GM12801 (cell line): ENCODE measurements around the gene BCL7A.

Experiments
- TF ChIP-seq, protein P1 (sequence below): IDR thresholded peaks from one replicate; pipeline ENCODE4 v1.5.1; 2011; ENCODE audit warnings: control low read depth; ENCODE audit not compliant: insufficient read length; ENCODE audit errors: extremely low read depth

BCL7A gene

GRCh38 chr12:122054842-122055520 is 33.3 kb downstream of the BCL7A start:
- TF ChIP-seq, protein P1, sequence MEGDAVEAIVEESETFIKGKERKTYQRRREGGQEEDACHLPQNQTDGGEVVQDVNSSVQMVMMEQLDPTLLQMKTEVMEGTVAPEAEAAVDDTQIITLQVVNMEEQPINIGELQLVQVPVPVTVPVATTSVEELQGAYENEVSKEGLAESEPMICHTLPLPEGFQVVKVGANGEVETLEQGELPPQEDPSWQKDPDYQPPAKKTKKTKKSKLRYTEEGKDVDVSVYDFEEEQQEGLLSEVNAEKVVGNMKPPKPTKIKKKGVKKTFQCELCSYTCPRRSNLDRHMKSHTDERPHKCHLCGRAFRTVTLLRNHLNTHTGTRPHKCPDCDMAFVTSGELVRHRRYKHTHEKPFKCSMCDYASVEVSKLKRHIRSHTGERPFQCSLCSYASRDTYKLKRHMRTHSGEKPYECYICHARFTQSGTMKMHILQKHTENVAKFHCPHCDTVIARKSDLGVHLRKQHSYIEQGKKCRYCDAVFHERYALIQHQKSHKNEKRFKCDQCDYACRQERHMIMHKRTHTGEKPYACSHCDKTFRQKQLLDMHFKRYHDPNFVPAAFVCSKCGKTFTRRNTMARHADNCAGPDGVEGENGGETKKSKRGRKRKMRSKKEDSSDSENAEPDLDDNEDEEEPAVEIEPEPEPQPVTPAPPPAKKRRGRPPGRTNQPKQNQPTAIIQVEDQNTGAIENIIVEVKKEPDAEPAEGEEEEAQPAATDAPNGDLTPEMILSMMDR: no peak

DNA sequence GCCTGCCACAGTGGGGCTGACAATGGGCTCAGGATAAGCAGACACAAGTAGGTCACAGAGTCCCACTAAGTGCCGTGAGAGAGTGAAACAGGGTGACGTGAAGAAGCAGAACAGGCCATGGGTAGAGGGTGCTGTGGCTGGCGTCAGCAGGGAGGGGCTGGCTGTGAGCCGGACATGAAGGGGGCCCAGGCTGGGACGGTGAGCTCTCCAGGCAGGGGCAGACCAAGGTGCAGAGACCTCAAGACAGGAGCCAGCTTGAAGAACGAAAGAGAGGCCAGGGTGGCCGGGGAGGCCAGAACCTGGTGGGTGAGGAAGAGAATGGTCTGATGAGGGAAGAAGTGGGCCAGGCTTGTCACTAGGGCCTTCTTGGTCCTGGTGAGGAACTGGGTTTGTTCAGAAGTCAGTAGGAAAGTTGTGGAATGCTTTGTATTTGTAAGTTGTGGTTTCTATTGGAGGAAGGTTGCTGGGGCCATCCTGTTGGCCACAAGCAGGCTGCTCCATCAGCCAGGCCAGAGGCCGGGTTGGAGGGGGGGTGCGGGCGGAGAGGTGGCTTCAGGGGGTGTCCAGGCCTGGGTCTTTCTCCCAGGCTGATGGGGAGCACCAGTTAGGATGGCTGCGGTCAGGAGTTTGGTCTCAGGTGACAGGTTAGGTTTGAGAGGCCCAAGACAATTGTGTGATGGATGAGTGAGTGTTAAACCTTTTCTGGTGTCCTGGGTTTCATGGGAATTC is 35.5 kb downstream of the BCL7A start:
- TF ChIP-seq, protein P1: no peak

GRCh38 chr12:122057769-122058168 is 36.1 kb downstream of the BCL7A start:
- TF ChIP-seq, protein P1: no peak

DNA sequence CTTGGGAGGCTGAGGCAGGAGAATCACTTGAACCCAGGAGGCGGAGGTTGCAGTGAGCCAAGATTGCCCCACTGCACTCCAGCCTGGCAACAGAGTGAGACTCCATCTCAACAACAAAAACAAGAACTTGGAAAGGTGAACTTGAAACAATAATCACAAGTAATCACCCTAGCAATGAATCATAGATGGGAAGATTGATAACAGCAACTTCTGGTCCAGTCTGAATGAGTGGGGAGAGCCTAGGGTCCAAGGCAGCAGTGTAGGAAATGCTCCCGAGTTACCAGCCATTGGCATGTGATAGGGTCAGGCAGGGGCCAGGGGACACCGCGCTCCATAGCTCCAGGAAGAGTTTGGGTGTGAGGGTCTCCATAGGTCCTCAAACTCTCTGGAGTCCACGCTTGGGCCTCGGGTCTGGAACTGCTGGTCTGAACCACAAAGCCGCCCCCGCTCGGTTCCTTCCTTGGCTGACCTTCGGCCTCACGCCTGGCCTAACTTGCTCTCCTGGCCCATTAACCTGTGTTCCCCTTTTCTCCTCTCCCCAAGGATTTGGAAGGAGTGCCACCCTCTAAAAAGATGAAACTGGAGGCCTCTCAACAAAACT is 37.0 kb downstream of the BCL7A start:
- TF ChIP-seq, protein P1: no peak

DNA sequence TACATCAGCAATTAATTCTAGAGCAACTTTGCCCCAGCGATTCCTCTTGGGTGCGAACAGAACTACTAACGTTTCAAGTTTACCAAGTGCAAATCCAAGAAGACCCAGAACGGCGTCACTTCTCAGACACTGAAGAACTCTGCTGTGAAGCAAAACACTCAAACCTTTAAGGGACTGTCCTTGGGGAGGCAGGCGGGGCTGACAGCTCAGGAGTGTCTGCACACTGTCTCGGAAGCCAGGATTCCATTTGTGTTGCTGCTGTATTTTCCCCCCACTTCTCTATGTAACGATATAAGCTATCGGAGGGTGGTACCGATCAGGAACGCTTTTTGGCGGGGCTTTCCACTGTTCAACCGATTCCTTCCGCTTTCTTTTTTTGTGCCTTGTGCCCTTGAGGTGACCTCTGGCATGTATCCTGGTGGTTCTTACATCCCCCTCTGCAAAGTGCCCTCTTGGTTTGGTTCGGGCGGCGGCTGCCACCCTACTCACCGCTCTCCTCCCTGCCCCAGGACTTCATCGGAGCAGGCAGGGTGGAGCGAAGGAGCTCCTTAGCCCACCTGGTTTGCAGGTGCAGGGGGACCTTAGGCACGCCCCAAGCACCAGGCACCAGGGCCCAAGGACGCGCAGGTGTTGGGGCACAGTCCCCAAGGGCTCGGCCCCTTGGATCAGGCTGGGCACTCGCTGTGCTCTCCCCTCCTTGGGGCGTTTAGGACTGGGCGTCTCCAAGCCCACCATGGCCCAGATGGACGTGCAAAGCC is 37.7 kb downstream of the BCL7A start:
- TF ChIP-seq, protein P1: no peak

DNA sequence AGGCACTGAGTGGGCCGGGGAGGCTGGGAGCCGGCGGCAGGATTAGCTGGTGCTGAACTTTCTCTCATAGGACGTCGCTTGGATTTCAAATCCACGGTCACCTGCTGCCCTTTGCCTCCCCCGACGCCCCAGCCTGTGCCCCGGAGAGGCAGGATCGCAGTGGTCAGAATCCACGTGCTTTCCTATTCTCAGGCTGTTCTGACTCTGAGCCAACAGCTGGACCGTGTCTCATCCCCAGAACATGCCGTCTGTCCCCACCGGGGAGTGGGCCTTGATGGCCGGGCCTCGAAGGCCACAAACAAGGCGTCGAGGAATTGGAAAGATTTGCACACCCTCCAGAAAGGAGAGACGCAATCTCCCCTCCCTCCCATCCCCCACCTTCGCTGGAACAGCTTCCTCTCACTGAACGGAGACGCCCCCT is 38.4 kb downstream of the BCL7A start:
- TF ChIP-seq, protein P1: no peak

DNA sequence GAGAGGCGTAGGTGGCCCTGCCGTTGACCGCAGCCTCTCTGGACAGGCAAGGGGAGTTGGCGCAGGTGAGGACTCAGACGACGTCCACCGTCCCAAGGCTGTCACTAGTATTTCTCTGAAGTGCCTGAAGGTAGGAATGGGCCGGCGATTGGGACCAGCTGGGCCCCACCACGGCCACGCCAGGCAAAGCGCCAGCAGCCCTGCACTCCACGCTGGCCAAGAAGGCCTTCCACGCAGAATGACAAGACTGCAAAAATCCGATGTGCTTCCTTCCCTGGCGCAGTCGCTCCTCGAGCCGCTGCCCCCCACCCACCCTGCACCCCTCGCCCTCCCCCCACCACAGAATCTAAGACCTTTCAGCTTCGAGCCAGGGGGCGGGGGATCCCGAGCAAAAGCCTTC is 39.6 kb downstream of the BCL7A start:
- TF ChIP-seq, protein P1: no peak
